Measurements from ENCODE around the gene NWD2.

- TF ChIP-seq, protein P1, sequence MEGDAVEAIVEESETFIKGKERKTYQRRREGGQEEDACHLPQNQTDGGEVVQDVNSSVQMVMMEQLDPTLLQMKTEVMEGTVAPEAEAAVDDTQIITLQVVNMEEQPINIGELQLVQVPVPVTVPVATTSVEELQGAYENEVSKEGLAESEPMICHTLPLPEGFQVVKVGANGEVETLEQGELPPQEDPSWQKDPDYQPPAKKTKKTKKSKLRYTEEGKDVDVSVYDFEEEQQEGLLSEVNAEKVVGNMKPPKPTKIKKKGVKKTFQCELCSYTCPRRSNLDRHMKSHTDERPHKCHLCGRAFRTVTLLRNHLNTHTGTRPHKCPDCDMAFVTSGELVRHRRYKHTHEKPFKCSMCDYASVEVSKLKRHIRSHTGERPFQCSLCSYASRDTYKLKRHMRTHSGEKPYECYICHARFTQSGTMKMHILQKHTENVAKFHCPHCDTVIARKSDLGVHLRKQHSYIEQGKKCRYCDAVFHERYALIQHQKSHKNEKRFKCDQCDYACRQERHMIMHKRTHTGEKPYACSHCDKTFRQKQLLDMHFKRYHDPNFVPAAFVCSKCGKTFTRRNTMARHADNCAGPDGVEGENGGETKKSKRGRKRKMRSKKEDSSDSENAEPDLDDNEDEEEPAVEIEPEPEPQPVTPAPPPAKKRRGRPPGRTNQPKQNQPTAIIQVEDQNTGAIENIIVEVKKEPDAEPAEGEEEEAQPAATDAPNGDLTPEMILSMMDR (optimal IDR thresholded peaks at IDR 0.05 in 1 of 3, IDR thresholded peaks at IDR 0.05 in 1 of 3, conservative IDR thresholded peaks at IDR 0.05 in 1 of 3; ENCODE audit: extremely low read depth in 1 of 3, insufficient read depth in 2 of 3, low read length in 3 of 3): no peak
- TF ChIP-seq EZH2 (IDR thresholded peaks at IDR 0.05; ENCODE audit: low read length): no peak
These were observed 153.0 kb downstream of the NWD2 start for GRCh38 chr4:37397505-37397904.

All from keratinocyte (primary cell).